Fibroblast of peridontal ligament (primary cell): ENCODE data around the gene GPX4.

Experiments used
- DNase-seq: peaks from one replicate; pipeline ENCODE4 v3.0.0-alpha.2; 2010; ENCODE audit errors: extremely low read depth

GPX4 gene, protein sequence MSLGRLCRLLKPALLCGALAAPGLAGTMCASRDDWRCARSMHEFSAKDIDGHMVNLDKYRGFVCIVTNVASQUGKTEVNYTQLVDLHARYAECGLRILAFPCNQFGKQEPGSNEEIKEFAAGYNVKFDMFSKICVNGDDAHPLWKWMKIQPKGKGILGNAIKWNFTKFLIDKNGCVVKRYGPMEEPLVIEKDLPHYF

DNA sequence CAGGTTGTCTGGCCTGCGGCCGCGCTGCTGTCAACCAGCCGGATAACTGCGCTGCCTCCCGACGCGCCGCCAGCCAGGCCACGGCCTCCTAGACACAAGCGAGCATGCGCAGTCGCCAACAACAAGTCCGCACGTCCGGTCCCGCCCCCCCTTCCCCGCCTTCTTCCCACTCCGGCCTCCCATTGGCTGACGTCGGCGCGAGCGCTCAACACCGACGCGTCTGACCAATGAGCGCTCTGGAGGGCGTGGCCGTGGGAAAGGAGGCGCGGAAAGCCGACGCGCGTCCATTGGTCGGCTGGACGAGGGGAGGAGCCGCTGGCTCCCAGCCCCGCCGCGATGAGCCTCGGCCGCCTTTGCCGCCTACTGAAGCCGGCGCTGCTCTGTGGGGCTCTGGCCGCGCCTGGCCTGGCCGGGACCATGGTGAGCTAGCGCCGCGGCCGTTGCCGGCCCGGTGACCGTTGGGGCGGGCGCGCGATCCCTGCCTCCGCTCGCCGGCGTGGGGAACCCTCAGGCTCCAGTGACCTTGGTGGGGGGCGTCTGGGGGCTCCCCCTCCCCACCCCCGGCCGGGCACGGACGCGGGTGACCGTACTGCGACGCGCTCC lies at the start of gene GPX4:
TSS of gene GPX4 (plus strand) at position 287 of the 603 bp plus-strand sequence. CDS start at position 337, 50 bp downstream.
- DNase-seq = peak; percentile 99

DNA sequence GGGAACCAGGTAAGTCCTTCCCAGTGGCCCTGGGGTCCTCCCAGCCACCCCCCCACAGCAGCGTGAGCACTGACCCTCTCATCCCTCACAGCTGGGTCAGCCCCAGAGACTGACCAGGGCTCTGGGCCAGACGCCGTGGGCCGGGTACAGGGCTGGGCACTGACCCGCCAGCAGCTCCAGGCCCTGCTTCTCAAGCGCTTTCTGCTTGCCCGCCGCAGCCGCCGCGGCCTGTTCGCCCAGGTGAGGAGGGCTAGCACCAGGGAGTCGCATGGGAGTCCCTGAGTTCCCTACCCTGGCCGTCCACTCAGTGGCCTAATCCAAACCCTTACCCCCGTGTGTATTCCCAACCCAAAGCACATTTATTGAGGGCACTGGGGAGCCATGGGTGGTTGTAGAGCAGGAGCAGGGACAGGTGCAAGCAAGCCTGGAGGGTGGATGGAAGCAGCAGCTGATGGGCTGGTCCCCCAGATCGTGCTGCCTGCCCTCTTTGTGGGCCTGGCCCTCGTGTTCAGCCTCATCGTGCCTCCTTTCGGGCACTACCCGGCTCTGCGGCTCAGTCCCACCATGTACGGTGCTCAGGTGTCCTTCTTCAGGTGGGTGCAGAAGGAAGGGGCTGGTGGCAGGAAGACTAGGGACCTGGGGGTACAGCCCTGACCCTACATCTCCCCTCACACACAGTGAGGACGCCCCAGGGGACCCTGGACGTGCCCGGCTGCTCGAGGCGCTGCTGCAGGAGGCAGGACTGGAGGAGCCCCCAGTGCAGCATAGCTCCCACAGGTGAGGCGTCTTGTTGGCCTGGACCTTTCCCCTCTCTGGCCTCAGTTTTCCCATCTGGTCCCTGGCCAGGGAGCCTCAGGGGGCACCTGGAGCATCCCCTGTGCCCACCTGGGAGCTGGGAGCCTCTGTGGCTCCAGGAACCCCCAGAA lies 49.4 kb upstream of the GPX4 start:
- DNase-seq = no peak

DNA sequence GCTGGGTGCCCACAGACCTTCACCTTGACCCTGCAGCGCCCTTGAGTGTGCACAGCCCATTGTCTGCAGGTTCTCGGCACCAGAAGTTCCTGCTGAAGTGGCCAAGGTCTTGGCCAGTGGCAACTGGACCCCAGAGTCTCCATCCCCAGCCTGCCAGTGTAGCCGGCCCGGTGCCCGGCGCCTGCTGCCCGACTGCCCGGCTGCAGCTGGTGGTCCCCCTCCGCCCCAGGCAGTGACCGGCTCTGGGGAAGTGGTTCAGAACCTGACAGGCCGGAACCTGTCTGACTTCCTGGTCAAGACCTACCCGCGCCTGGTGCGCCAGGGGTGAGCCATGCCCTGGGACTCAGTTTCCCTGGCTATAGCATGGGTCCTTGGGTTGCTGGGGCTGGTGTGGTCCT lies 48.8 kb upstream of the GPX4 start:
- no peak for DNase-seq

DNA sequence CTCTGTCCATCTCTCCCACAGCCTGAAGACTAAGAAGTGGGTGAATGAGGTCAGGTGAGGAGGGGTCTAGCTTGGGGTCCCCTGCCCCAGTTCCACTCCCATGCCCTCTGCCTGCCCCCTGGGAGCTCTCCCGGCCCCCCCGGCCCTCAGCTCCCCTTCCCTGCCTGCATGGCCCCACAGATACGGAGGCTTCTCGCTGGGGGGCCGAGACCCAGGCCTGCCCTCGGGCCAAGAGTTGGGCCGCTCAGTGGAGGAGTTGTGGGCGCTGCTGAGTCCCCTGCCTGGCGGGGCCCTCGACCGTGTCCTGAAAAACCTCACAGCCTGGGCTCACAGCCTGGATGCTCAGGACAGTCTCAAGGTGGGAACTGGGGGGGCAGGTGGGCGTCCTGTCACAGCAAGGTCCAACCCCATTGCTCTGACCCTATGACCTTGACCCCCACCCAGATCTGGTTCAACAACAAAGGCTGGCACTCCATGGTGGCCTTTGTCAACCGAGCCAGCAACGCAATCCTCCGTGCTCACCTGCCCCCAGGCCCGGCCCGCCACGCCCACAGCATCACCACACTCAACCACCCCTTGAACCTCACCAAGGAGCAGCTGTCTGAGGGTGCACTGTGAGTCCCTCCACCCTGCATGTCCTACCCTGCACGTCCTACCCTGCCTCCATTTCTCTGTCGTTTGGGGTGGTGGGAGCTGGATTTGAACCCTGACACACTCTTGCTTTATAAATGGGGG lies 47.7 kb upstream of the GPX4 start:
- DNase-seq = no peak

DNA sequence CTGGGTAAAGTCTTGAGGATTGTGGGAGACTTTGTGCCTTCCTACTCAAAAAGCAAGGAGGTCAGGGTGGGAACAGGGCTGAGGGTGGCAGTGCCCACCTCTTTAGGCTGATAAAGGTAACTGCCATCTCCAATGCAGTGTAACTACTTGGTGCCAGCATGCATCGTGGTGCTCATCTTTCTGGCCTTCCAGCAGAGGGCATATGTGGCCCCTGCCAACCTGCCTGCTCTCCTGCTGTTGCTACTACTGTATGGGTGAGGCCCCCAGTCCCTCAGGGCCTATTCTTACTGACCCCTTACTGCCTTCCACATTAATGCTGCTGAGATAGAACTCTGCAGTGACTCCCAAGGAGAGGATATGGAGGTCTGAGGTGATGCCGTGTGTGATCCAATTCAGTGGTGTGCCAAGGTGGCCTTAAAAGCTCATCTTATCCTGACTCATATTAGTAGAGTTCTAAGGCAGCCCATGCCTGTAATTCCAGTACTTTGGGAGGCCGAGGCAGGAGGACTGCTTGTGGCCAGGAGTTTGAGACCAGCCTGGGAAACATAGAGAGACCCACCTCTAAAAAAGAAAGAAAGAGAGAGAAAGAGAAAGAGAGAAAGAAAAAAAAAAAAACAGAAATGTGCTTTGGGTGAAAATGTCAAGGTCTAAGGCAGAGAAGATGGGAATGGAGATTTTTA lies 46.5 kb upstream of the GPX4 start:
- peak; percentile 67 for DNase-seq

DNA sequence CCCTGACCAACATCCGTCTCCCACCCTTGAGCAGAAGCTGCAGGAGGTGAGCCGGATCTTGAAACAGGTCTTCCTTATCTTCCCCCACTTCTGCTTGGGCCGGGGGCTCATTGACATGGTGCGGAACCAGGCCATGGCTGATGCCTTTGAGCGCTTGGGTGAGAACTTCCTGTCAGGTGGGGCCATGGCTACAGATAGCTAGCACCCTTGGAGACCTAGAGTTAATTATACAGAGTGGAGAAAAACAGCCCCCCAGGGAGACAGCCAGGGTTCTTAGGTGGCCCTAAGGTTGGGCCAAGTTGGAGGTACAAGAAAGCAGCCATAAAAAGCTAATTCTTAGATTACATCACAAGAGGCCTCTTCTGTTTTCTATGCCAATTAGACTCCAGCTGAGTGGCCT lies 45.7 kb upstream of the GPX4 start:
- DNase-seq = no peak

DNA sequence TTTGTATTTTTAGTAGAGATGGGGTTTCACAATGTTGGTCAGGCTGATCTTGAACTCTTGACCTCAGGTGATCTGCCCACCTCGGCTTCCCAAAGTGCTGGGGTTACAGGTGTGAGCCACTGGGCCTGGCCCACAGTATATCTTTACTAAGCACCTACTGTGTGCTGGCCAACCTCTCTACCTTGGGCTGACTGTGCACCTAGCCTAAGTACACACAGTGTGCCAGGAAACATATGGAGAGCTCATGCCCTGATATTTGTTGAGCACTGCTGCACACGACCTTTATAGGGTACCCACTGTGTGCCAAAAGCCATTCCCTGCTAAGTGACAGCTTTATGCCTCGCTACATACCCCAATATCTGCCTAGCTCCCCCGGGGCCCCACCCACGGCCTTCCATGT lies 43.1 kb upstream of the GPX4 start:
- DNase-seq = no peak

DNA sequence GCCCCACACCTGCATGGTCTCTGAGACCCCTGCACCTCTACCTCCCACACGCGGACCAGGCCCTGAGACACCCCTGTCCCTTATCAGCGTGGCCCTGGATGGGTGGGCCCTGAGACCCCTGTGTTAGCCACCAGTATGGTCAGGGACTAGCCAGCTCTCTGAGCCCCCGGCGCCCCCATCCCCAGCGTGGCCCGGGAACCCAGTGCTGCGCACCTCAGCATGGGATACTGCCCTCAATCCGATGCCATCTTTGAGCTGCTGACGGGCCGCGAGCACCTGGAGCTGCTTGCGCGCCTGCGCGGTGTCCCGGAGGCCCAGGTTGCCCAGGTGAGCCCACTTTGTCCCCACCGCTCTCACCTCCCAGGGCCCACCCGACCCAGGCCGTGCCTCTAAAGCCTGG lies 41.8 kb upstream of the GPX4 start:
- DNase-seq = no peak

DNA sequence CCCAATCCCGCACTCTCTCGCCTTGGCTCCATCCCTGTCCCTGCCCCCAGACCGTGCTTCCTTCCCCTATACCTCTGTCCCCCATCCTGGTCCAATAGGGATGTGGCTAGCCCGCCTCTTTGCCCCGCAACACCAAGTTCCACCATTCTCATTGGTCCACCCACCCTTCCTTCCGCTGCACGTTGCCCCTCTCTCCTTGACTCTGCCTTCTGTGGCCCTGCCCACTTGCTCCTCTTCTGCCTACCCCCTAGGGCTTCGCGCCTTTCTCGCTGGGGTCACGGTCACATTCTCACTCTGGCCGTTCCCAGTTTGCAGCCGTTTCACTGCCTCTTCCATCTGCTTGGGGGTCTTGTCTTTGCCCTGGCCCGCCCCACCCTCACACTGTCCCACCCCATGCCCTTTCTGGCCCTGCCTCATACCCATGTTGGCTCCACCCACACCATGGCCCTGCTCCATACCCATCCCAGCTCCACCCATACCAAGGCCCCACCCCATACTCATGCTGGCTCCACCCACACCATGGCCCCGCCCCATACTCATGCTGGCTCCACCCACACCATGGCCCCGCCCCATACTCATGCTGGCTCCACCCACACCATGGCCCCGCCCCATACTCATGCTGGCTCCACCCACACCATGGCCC lies 41.3 kb upstream of the GPX4 start:
- DNase-seq = no peak

DNA sequence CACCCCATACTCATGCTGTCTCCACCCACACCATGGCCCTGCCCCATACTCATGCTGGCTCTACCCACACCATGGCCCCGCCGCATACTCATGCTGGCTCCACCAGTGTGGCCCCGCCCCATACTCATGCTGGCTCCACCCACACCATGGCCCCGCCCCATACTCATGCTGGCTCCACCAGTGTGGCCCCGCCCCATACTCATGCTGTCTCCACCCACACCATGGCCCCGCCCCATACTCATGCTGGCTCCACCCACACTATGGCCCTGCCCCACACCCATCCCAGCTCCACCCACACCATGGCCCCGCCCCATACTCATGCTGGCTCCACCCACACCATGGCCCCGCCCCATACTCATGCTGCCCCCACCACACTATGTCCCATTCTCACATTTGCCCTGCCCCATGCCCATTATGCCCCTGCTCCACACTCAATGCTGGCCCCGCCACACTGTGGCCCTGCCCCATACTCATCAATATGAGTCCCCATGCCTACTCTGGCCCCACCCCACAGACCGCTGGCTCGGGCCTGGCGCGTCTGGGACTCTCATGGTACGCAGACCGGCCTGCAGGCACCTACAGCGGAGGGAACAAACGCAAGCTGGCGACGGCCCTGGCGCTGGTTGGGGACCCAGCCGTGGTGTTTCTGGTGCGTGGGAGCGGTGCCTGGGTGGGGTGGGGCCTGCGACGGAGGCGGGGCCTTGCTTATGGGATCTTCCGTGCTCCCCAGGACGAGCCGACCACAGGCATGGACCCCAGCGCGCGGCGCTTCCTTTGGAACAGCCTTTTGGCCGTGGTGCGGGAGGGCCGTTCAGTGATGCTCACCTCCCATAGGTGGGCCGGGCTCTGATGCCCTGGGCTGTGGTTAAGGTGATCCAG lies 40.5 kb upstream of the GPX4 start:
- no peak for DNase-seq

DNA sequence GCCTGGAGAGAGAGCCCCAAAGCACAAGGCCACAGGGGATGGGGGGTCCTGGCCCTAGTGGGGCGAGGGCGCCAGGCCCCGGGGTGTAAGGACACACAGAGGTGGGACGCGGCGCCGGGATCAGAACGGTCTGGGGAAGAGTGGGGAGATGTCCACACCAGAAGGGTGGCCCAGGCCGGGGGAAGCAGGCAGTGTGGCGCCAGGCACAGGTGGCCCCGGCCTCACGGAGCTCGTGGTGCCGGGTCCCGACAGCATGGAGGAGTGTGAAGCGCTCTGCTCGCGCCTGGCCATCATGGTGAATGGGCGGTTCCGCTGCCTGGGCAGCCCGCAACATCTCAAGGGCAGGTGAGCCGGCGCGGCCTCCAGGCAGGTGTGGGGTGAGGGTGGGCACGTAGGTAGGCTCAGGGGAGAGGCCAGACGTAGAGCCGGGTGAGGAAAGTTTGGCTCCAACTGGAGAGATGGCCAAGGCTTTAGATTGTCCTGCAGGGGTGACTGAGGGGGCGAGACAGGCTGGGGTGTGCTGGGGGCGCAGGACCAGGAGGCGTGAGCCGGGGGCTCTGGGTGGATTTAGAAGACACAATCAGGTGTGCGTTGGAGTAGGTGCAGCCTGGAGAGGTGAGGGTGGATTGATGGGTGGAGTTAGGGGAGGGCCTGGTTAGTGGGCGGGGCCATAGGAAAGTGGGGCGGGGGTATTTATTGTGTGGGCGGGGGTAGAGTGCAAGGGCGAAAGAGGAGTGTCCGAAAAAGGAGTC lies 39.7 kb upstream of the GPX4 start:
- no peak for DNase-seq

DNA sequence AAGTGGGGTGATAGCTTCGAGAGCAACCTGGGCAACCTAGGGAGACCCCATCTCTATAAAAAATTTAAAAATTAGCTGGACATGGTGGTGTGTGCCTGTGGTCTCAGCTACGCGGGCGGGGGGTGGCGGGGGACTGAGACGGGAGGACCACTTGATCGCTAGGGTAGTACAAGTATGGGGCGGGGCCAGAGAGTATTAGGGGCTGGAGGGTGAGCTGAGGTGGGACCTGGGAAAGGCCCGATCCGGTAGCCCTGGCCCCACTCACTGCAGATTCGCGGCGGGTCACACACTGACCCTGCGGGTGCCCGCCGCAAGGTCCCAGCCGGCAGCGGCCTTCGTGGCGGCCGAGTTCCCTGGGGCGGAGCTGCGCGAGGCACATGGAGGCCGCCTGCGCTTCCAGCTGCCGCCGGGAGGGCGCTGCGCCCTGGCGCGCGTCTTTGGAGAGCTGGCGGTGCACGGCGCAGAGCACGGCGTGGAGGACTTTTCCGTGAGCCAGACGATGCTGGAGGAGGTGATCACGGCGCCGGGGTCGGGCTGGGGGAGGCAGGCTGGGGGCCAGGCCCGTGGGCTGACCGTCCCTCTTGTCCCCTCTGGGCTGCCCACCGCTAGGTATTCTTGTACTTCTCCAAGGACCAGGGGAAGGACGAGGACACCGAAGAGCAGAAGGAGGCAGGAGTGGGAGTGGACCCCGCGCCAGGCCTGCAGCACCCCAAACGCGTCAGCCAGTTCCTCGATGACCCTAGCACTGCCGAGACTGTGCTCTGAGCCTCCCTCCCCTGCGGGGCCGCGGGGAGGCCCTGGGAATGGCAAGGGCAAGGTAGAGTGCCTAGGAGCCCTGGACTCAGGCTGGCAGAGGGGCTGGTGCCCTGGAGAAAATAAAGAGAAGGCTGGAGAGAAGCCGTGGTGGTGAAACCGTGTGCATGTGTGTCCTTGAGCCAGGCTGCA lies 38.9 kb upstream of the GPX4 start:
- DNase-seq = peak; percentile 53

DNA sequence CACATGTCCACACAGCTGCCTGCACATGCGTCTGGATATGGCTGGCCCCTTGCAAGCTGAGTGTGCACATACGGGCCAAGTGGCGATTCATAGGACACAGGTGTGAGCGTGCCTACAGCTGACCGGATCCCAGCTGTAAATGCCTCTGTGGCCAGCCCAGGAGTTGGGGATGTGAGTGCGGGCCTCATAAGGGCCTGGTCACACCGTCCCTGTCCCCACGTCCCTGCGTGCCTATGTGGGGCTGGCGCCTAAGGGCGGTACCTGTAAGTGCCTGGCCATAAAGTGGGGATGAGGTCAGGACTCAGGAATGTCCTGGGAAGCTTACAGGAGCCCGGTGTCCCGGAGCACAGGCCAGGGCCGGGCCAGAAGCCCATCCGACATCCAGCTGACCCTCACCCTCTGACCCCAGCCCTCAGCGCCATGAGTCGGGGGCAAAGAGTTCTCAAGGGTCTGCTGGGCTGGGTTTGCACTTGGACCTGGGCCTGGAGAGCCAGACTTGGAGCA lies 38.1 kb upstream of the GPX4 start:
- no peak for DNase-seq

DNA sequence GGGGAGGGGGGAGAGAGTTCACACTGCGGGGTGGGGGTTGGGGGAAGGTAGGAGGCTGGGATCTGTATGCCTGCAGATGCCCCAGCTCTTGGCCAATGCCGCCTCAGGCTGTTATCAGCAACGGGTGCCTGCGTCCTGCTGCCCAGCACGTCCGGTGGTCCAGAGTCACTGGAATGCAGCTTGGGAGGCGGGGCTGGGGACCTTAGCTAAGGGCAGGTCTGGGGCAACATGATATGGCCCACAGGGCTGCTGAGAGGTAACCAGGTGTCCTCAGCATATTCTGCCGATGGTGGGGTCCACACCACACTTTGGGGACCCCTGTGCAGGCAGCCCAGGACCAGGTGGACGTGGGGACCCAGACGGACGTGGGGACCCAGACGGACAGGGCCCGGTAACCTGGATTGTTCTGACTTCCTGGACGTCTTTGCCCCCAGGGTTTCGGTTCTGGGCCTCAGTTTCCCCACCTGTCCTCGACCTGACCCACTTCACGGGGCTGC lies 37.5 kb upstream of the GPX4 start:
- DNase-seq = no peak

DNA sequence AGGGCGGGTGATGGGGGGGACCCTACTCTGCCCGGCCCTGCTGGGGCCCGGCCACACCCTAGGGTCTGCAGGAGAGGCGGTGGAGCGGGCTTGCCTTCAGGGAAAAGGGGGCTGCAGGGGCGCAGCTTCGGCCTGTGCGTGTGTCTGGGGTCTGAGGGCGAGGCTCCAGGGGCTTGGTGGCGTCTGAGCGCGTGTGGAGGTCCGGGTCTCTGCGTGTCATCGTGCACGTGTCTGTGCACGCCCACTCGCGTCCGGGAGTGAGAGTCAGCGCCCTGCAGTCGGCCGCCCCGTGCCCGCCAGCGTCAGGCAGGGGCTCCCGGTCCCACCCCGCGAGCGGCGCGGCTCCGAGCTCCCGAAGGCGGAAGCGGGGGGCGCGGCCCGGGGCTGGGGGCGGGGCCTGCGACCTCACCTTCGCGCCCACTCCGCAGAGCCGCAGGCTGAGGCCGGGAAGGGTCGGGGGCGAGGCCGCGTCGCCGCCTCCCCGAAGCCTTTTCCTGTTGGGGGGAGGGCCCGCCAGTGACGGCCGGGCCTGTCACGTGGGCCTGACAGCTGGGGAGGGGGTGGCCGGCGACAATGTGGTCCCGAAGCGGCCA lies 37.0 kb upstream of the GPX4 start, which contains the start of gene ARHGAP45:
TSS of gene ARHGAP45 (plus strand) at position 420 of the 593 bp plus-strand sequence. CDS start 239 bp downstream, outside the sequence.
- no peak for DNase-seq

DNA sequence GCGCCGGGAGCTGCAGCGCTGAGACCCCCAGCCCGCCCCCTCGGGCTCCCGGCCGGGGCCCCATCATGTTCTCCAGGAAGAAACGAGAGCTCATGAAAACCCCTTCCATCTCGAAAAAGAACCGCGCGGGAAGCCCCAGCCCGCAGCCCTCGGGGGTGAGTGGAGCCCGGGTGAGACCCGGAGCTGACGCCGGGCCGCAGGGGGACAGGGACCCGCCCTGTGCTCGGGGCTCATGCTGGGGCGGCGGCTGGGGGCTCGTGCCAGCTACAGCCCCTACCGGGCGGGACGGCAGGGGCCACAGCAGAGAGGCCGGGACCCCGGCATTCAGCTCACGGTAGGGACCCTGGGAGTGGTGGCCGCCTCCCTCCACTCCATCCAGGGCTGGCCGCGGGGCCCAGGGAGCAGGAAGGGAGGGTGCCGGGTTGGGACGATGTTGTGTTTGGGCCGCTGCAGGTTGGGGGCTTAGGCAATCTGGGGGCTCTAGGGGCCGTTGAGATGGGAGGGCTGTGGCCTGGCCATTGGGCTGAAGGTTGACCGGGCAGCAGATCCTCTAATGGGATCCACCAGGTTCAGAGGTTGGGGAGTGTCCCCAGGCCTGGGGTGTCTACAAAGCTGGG lies 36.3 kb upstream of the GPX4 start:
- DNase-seq = no peak
